ENCODE measurements around the gene ST6GAL1. TPM values are rescaled to one million over a fixed set of nuclear protein-coding genes. Genes with fewer than 3 reads are reported as not detected.

ST6GAL1 gene
- total RNA-seq, 1 experiment from 2014 or later, result 3.3 TPM

DNA sequence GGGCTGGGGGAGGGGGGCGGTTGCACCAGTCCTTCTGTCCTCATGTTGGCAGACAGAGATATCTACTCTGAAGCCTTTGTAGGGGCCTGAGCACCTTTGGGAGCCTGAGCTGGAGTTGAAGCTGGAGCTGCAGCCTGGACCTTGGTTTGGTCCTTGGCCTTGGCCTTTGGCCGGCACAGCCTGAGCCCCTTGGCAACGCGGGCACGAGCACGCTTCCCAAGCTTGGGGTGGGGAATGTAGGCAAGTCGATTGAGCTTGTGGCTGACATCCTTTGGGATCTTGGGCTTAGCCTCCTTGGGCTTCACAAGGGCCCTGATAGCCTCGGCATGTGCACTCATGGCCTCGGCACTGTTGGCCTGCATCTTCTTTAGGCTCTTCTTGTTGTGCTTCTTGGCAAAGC, 8.1 kb upstream of the ST6GAL1 start:
- ChIA-PET CTCF (interaction anchor here (0.7 kb wide), 1 partner anchor 207 kb away, joined by 6 read pairs; no protein-coding TSS in a partner anchor), POLR2A (interaction anchor here (0.6 kb wide), 1 partner anchor 121 kb away, joined by 9 read pairs; no protein-coding TSS in a partner anchor)
- TF ChIP-seq SIN3A (IDR thresholded peaks at IDR 0.05; ENCODE audit: borderline replicate concordance, insufficient read depth, low read depth, low read length), result no peak
- TF ChIP-seq, protein P1, sequence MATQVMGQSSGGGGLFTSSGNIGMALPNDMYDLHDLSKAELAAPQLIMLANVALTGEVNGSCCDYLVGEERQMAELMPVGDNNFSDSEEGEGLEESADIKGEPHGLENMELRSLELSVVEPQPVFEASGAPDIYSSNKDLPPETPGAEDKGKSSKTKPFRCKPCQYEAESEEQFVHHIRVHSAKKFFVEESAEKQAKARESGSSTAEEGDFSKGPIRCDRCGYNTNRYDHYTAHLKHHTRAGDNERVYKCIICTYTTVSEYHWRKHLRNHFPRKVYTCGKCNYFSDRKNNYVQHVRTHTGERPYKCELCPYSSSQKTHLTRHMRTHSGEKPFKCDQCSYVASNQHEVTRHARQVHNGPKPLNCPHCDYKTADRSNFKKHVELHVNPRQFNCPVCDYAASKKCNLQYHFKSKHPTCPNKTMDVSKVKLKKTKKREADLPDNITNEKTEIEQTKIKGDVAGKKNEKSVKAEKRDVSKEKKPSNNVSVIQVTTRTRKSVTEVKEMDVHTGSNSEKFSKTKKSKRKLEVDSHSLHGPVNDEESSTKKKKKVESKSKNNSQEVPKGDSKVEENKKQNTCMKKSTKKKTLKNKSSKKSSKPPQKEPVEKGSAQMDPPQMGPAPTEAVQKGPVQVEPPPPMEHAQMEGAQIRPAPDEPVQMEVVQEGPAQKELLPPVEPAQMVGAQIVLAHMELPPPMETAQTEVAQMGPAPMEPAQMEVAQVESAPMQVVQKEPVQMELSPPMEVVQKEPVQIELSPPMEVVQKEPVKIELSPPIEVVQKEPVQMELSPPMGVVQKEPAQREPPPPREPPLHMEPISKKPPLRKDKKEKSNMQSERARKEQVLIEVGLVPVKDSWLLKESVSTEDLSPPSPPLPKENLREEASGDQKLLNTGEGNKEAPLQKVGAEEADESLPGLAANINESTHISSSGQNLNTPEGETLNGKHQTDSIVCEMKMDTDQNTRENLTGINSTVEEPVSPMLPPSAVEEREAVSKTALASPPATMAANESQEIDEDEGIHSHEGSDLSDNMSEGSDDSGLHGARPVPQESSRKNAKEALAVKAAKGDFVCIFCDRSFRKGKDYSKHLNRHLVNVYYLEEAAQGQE (IDR thresholded peaks at IDR 0.05; ENCODE audit: insufficient read depth in 1 of 2, low read depth in 2 of 2, low read length in 1 of 2), result no peak
- TF ChIP-seq POLR2AphosphoS5 (IDR thresholded peaks at IDR 0.05; ENCODE audit: low read depth, low read length), result no peak
- TF ChIP-seq TCF7L2 (IDR thresholded peaks at IDR 0.05; ENCODE audit: low read depth, low read length), result no peak
- TF ChIP-seq, protein P2, sequence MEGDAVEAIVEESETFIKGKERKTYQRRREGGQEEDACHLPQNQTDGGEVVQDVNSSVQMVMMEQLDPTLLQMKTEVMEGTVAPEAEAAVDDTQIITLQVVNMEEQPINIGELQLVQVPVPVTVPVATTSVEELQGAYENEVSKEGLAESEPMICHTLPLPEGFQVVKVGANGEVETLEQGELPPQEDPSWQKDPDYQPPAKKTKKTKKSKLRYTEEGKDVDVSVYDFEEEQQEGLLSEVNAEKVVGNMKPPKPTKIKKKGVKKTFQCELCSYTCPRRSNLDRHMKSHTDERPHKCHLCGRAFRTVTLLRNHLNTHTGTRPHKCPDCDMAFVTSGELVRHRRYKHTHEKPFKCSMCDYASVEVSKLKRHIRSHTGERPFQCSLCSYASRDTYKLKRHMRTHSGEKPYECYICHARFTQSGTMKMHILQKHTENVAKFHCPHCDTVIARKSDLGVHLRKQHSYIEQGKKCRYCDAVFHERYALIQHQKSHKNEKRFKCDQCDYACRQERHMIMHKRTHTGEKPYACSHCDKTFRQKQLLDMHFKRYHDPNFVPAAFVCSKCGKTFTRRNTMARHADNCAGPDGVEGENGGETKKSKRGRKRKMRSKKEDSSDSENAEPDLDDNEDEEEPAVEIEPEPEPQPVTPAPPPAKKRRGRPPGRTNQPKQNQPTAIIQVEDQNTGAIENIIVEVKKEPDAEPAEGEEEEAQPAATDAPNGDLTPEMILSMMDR (IDR thresholded peaks at IDR 0.05), result no peak
- intact Hi-C loops (cut with micrococcal nuclease; ENCODE audit: unreplicated experiment) (no loop called here), in situ Hi-C loops (cut with HindIII; ENCODE audit: low pct_unique_long_range_greater_than_20kb, low sequenced_read_pairs) (no loop called here)
- Histone ChIP-seq H3K4me1 (ENCODE audit: control insufficient read depth, insufficient read depth, low read length) (no peaks in the 10 kb centered on the region), H3K27me3 (ENCODE audit: control insufficient read depth, insufficient read depth, low read length) (no peaks in the 10 kb centered on the region; the same call in 1 of the 2 replicates), H3K4me3 (ENCODE audit: low read depth in 2 of 2, low read length in 2 of 2) (no peak overlapping the region), H3K36me3 (ENCODE audit: control insufficient read depth, insufficient read depth, low read length) (no peaks in the 10 kb centered on the region), H3K27ac (ENCODE audit: low read length) (no peak overlapping the region), H3K9me3 (ENCODE audit: control insufficient read depth, insufficient read depth, low read depth, low read length) (no peaks in the 10 kb centered on the region)
- no TSS peak for BruUV-seq (replicated peaks)
- DNase-seq (ENCODE audit: low read depth, low spot score), result no peak
- no peak for ATAC-seq

DNA sequence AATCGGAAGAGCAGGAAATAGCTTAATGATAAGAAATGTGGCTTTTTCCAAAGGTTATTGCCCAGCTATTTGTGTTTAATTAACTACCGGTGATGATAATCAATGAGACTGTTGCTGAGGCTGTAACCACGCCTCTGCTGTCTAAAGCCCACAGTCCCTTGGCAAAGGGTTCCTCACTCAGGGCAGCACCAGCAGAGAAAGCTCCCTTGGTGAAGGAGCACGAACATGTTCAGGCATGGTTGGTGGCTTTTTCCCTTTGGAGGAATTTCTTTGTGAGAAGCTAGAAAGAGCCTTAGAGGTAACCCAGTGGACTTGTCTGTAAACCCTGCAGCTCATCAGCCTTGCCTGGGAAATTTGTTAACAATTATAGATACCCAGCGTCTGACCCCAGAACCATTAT, 7.5 kb upstream of the ST6GAL1 start:
- H3K4me3 ChIP-seq (ENCODE audit: low read depth in 2 of 2, low read length in 2 of 2), result no peak overlapping the region
- H3K27ac ChIP-seq (ENCODE audit: low read length), result no peak overlapping the region
- H3K27me3 ChIP-seq (ENCODE audit: control insufficient read depth, insufficient read depth, low read length), result no peaks in the 10 kb centered on the region
- no TSS peak for BruUV-seq (replicated peaks)
- H3K36me3 ChIP-seq (ENCODE audit: control insufficient read depth, insufficient read depth, low read length), result no peaks in the 10 kb centered on the region
- in situ Hi-C loops (cut with HindIII; ENCODE audit: low pct_unique_long_range_greater_than_20kb, low sequenced_read_pairs), result no loop called here
- POLR2A ChIA-PET, result interaction anchor here (0.6 kb wide), 1 partner anchor 121 kb away, joined by 9 read pairs; no protein-coding TSS in a partner anchor
- no peak for DNase-seq (ENCODE audit: low read depth, low spot score)
- CTCF ChIA-PET, result no interaction called here
- ATAC-seq, result no peak
- H3K4me1 ChIP-seq (ENCODE audit: control insufficient read depth, insufficient read depth, low read length), result no peaks in the 10 kb centered on the region
- no peak for TF ChIP-seq POLR2AphosphoS5 (IDR thresholded peaks at IDR 0.05; ENCODE audit: low read depth, low read length)
- TF ChIP-seq, protein P1 (IDR thresholded peaks at IDR 0.05; ENCODE audit: insufficient read depth in 1 of 2, low read depth in 2 of 2, low read length in 1 of 2), result no peak
- TF ChIP-seq TCF7L2 (IDR thresholded peaks at IDR 0.05; ENCODE audit: low read depth, low read length), result no peak
- no peak for TF ChIP-seq SIN3A (IDR thresholded peaks at IDR 0.05; ENCODE audit: borderline replicate concordance, insufficient read depth, low read depth, low read length)
- TF ChIP-seq, protein P2 (IDR thresholded peaks at IDR 0.05), result no peak
- H3K9me3 ChIP-seq (ENCODE audit: control insufficient read depth, insufficient read depth, low read depth, low read length), result no peaks in the 10 kb centered on the region
- intact Hi-C loops (cut with micrococcal nuclease; ENCODE audit: unreplicated experiment), result no loop called here
